ENCODE measurements around the gene JUN.

DNA sequence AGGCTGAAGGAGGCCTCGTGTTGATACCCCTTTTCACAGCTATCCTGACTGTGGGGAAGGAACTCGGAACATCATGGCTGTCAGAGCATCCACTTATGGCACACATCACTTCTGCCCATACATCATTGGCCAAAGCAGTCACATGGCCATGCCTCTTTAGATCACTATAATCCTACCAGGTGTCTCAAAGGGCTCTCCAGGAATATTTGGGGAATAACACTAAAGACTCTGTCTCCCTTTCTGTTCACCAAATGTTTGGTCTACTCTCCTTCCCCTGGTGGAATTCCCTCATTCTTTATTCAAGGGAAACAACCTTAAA lies 3.0 kb upstream of the JUN start:
- TF ChIP-seq, protein P1, sequence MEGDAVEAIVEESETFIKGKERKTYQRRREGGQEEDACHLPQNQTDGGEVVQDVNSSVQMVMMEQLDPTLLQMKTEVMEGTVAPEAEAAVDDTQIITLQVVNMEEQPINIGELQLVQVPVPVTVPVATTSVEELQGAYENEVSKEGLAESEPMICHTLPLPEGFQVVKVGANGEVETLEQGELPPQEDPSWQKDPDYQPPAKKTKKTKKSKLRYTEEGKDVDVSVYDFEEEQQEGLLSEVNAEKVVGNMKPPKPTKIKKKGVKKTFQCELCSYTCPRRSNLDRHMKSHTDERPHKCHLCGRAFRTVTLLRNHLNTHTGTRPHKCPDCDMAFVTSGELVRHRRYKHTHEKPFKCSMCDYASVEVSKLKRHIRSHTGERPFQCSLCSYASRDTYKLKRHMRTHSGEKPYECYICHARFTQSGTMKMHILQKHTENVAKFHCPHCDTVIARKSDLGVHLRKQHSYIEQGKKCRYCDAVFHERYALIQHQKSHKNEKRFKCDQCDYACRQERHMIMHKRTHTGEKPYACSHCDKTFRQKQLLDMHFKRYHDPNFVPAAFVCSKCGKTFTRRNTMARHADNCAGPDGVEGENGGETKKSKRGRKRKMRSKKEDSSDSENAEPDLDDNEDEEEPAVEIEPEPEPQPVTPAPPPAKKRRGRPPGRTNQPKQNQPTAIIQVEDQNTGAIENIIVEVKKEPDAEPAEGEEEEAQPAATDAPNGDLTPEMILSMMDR (IDR thresholded peaks at IDR 0.05; ENCODE audit: low read depth, low read length) = no peak
- no peak for TF ChIP-seq POLR2A (IDR thresholded peaks at IDR 0.05; ENCODE audit: extremely low read depth, insufficient read length)
- TF ChIP-seq, protein P2, sequence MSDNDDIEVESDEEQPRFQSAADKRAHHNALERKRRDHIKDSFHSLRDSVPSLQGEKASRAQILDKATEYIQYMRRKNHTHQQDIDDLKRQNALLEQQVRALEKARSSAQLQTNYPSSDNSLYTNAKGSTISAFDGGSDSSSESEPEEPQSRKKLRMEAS (IDR thresholded peaks at IDR 0.05; ENCODE audit: low read depth, low read length) = no peak
